ENCODE data around the gene ADAM12.

The ADAM12 gene

DNA sequence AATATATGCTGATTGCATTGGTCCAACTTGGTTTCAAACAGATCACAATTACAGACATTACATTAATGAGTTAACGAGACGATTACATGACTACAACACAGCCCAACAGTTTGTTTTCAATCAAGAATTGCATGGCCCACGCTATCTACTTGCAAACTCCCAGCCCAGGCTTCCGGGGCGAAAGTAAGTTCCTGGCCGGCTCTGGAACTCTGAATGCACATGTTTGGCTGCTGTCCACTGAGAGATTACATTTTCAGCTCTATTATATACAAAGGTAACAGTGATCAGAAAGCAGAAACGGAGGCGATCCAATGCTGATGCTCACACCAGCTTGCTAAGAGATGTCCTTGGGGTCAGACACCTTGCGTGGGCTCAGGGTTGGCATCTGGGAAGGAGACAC is 285.6 kb downstream of the ADAM12 start:
- DNase-seq = no peak

DNA sequence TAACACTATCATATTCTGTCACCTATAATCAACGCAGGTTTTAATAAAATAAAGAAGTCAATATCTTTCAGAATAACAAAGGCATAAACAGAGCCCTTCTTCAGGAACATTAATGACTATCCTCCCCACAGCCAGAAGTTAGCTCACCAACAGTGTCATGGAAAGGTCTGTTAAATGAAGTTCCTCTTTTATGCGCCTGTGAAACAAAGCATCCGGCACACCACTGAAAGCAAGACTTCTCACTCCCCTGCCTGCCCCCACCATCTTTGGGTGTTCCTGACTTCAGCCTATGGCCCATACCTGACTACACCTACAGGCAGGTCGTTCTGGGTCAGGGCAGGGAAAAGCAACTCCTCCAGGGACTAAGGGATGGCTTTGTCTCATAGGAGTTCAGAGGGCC is 286.5 kb downstream of the ADAM12 start:
- DNase-seq = no peak

DNA sequence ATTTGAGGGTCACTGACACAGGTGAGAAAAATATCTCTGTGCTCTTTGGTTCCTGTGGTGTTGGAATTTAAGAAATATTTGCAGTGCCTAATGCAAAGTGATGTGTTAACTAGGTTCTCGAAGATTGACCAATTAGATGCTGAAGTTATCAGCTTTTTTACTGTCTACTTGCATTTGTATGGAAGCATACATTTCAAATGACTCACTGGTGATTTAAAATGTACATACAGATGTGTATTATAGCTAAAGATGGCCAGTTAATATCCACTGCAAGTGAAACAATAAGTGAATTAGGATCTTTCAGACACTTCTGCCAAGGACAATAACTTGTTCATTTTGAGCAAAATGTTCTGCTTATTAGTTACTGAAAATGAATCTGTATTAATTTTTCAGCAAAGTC is 287.0 kb downstream of the ADAM12 start:
- DNase-seq = no peak

DNA sequence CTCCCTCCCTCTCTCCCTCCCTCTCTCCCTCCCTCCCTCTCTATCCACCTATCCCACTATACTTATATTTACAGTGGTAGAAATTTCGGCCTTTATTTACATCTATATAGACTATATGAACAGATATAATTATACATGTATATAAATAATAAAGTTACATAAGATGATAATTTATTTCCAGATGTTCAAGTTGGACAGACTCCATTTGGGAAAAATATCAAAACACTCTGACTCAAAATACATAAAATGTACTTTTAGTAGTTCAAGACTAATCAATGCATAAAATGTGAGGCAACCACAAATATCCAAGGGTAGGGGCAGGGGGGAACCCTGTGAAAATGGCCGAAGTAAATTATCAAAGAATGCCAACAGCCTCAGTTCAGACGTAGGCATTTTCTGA is 288.9 kb downstream of the ADAM12 start:
- DNase-seq = no peak

DNA sequence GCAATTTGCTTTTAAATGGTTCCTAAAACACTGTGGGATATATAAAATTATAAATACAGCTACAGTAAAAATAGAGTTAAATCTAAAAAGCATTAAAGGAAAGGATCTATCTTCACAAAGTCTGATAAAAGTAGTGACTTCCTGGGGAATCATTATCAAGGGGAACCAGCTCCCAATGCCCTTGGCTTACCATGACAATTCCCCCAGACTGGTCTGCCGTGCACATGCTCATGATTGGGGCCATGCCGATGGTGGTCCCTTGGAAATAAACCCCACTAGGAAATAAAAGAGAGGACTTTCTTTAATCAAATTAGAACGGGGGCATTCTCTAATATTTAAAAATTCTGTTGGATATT is 290.1 kb downstream of the ADAM12 start:
- no peak for DNase-seq

DNA sequence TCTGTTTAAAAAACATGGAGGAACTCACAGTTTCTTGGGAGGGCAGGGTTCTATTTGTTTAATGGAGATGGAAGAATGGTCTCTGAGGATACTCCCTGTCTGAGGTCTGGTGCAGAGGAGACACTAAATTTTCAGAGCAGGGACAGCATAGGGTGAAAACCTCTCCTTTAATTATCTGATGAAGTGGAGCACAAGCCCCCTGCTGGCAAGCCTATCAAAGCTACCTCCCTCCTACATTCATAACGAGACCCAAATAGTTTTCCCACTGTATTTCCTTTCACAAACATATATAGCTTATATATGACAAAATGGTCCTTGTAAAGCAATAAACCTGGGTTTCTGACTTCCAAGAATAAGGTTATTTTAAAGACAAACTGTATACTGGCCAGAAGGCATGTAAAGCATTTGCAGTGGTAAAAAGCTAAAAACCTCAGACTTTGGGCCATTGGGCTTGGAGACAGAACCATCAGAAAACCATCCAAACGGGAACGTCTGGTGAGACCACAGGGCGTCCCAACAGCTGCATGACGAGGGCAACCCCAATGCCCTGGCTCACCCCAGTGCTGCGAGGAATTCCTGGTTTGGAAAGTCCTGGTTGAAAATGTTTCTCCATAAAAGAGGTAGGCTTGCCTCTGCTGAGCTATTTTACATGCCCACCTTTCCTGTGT is 290.6 kb downstream of the ADAM12 start:
- no peak for DNase-seq

DNA sequence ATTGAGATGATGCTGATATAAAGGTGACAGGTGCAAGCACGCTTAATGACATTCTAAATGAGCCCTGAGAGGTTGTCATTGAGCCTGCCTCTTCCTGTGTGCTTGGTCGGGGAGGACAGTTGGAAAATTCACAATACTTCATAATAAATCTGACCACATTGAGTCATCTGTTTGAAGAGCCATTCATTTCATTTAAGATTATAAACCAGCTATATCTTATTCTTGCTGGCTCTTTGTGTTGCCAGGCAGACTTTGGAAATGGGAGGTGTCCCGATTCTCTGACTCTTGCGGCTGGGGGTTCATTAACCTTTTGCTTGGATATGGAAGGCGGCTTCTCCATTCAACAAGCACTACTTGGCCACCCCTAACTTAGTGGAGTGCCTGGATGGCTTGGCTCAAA is 293.7 kb downstream of the ADAM12 start:
- no peak for DNase-seq

DNA sequence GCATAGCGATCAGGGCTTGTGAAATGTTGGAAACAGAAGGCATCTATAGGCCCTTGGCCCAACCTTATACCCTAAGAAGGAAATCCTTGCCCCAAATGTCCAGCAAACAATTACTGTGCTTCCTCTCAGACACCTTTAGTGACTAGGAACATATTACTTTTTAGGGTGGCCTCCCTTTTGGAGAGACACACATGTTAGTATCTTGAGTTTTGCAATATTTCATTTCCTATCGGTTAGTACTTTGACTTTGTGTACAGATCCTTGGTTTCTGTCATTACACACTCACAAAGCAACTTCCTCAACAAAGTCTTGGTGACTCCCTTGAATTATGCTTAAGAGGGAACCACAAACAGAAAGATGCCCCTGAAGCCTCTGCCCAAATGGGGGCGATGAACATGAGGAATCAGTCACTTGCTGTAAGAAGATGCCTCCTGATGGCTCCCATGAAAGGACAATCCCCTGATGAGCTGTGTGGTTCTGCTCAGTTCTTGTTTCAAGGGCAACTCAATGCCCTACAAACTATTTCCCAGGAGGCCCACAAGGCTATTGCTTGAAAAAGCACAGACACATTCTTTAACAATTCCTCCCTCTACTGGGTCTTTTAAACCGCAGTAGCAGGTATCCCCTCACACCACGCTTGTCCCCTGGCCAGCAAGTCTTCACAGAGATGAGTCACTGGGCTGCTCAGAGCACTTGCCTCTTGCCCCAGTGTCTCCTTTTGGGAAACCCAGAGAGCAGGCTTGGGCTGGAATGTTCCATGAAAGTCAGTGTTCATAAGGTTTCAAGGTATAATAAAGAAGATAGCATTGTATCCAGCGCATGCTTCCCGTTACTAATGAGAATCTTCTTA is 295.7 kb downstream of the ADAM12 start:
- no peak for DNase-seq

DNA sequence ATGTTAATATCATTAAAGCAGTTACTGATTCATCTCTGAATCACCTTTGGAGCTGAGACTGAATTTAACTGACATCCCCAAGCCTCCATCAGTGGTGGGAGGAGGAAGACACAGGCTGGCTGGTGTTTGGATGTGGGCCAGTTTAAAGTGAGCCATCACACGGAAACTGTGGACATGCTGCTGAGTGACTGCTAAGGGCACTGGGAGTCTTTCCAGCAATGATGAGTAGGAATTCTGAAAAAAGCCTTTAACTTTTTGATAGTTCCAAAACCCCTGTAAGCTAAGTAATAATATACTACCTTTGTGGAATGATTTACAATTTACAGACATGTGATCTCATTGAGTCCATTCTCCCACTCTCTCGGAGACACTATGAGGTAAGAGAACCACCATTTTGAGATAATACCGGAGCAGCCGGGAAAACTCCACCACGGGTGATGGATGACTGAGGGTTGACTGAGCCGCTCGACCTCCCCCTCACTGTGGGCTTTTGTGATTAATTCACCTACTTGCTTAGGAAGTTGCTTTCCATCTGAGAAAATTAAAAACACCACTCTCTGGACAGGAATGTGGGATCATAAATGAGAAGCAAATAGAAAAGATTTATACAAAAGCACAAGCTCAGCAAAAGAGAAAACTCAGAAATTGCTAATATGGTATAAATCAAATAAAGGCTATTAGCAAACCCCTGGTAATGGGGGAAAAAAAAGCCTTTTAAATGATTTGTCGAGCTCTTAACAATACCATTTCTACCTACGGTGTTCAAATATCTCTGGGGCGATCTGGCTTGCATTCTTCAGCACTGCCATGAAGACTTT is 297.2 kb downstream of the ADAM12 start:
- DNase-seq = no peak

DNA sequence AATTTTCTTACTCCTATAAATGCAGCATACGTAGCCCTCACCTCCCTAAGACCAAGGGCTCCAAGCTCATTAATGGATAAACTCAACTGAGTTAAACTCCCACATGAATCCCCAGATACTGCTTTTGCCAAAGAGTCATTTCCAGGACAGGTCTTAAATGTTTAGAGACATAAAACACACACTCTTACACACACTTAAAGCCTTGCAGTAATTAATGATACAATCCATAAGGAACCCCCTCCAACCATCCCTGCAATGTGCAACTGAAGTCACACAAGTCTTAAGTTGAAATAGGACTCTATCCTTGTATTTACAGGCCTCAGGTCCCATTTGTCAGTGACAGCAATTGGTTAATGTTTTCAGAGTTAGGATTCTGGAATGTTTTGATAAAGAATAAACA is 297.8 kb downstream of the ADAM12 start:
- no peak for DNase-seq

DNA sequence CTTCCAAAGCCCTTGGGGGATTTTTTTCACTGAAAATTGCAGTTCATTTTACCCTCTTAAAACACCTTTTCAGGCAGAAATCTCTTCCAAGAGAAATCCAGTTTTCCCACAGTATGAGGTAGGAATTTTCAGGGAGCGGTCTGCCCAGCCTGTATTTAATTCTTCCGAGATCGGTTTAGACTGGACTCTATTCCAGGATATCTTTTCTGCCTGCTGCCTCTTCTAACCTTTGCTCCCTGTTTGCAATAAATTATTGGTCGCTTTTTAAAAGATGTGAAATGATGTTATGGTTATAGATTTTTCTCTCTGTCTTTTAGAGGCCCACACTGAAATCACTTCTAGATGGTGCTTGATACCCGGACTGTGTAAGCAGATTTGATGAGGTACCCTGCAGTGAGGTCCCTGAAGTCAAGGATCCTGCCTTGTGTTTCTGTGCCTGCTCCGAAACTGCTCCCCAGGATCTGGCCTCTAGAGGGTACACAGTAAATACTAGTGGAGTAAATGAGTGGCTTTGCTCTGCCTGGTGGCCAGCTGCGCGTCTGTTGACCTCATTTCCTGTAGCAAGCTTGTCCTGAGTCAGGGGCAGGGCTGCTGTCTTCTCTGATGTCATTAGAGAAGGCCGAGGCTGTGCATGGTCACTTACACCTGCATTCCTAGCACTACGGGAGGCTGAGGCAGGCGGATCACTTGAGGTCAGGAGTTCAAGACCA is 300.3 kb downstream of the ADAM12 start:
- DNase-seq = no peak

DNA sequence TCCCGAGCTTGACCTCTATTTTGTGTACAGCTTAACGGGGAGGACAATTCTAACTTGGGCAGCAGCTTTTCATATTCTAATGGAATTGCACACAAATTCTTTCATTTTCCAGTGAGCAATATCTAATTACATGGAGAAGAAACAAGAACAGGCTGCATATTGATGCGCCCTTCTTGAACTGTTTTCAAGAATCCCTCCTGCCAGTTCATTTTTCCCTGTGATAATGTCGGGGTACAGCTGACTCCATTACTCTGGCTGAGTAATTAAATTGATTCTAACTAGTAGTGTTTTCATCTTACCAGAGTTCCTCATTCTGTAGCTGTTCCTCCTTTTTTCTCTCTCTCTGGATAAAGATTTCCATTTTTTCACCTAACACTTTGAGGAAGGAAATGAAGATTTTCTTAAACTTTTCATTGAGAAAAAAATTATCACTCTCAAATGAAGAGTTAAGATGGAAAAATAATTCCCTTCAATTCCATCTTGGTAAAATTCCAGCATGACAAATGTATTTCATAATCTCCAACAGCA is 301.1 kb downstream of the ADAM12 start:
- DNase-seq = no peak

DNA sequence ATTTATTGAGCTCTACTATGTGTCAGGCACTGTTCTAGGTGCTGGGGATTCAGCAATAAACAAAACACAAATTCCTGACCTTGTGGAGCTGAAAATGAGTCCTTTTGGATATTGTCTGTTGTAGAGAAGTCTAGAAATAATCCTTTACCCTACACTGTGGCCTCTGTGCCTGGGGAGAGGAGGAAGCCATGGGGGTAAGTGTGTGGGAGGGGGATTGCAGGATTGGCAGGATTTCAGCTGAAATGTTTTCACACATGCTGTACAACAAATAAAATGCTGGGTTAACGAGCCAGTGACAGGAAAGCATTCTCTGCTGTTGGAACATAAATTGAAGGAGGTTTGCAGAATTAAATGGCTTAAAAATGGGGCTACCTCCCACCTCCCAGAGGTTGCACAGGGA is 302.5 kb downstream of the ADAM12 start:
- DNase-seq = no peak

DNA sequence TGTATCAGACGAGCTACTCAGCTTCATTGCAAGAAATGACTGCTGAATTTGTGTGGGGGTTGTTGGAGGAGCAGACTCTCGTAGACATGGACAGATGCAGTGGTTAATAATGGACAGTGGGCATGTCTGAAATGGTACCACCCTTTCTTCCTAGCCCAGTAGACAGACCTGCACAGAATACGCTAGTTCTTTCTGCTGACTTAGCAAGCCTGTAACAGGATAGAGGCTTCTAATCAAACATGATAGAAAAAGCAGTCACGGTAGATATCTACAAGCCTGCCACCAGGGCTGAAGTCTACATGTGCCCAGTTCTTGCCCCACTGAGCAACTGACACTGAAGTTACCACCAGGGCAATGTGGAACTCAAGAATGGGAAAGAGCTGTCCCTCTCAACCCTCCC is 303.9 kb downstream of the ADAM12 start:
- DNase-seq = no peak

DNA sequence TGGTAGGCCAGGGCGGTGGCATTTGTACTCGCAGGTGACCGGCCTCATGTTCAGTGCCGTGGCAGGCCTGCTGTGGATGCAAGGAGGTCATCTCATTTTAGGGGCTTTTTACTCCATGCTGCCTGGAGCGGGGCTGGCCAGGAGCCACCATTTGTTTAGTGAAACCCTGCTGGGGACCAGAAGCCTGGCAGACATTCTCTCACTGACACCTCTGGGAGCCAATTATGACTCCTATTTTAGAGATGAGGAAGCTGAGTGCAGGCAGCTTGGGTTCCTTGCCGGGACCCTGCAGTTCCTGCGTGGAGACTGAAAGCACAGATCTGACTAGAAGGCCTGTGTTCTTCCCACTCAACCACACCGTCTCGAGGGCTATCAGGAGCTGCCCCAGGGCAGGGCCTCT is 305.3 kb downstream of the ADAM12 start:
- no peak for DNase-seq

DNA sequence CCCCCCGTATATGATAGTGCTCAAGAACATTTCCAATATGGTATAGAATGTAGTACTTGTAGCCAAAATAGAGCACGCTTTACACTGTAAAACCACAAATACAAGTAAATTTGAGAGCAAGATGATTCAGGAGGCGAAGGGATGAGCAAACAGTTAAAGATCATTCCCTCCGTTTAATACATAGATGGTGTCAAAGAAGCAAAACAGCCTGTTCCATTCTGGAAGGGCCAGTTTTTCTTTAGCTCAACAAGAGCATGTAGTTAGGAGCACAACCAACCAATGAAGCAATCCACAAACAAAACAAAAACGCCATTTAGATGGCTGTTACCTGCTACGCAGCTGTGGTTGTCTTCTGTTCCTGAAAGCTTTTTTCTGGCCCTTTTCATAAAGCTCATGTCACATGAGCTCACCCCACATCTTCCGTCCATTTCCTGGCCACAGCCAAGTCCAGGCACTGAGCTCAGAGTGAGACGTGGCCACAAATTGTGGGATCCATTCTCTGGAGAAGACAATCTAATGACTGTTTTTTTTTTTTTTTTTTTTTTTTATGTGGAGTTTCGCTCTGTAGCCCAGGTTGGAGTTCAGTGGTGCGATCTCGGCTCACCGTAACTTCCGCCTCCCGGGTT is 306.3 kb downstream of the ADAM12 start:
- DNase-seq = no peak

DNA sequence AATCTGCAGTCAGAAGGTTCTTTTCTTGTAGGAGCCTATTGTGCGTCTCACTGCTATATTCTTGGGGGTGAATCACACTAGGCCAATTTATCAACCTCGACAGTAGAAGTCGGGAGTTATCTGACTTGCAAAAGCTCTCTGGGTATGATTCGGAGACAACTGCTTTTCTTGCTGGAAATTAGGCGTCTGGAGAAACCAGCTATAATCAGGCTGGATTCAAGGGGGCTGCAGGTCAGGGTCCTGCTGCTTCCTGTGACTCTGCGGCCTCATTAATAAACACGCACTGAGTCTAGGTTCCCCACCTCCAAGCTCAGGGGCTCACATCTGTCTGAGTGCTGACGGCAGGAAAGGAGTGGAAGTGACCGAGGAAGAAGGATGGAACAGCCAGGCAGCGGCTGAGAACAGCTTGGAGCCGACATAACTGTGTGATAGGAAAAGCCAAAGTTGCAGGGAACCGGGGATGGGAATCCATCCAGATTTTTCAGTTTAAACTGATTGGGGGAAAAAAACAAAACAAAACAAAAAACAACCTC is 307.3 kb downstream of the ADAM12 start:
- no peak for DNase-seq

DNA sequence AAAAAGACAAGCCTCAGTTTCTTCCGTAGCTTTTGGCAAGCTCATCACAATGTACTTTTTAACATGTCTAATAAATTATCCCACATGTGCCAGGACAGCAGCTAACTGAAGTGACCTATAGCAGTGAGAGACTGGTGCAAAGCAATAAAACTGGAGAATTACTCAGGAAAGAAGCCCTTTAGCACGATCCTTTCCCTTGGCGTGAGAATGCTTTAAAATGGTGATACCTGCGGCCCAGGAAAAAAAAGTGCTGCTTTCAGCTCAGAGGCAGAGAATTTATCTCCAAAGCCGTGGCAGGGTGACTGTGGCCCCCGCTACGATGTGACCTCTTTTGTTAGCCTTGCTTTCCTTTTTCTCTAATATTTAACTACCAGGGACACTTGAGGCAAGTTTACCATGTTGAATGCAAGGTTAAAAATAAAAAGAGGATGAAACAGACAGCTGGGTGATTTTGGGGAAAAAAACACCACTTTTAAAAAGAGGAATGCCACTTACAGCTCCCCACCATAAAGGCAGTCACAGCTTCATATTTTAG is 307.9 kb downstream of the ADAM12 start:
- no peak for DNase-seq

DNA sequence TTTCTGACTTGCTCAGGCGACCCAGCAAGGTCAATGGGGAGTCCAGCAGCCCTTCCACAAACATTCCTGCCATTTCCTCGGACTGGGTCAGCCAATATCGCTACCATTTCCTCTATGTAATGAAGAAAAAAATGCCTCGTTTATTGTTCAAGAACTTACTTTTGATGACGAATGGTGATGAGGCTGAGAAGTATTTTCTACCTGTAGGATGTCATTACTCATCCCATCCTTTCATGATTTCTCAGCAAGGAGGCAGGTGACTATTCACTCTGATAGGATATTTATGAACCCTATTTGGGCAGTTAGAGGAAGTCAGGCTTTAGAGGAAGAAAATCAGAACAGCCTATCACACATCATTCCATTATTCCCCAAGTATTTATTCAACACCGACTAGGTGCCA is 313.3 kb downstream of the ADAM12 start:
- no peak for DNase-seq

DNA sequence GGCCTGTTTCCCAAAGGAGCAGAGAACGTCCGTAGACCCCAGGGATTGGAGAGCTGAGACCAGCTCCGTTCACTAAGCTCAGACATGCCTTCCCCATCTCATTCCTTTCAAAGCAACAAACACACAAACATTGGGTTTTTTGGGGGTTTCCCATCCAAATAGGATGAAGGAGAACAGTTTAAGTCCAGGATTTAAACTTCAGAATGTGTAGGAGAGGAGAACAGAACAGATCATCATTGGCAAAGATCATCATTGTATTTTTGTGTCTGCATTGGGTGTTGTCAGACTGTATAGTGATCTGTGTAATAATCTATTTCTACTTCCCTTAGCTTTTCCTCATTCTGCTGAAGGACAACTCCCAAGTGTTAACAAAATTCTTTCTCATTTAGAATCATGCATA is 314.0 kb downstream of the ADAM12 start:
- DNase-seq = no peak

DNA sequence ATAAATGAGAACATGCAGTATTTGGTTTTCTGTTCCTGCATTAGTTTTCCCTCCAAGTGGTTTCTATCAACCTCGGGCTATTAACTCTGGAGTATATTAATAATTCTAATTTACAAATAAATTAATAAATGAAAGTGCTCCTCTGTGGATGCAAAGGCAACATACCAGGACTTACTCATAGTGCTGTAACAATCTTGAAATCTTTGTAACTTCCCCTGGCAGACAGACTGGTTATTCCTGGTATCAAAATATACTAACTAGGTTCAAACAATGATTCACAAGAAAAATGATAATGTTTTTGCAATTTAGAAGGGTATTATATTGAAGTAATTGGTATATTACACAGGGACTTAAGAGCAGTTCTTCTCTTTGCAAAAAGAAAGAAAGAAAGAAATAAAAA is 314.7 kb downstream of the ADAM12 start:
- no peak for DNase-seq

DNA sequence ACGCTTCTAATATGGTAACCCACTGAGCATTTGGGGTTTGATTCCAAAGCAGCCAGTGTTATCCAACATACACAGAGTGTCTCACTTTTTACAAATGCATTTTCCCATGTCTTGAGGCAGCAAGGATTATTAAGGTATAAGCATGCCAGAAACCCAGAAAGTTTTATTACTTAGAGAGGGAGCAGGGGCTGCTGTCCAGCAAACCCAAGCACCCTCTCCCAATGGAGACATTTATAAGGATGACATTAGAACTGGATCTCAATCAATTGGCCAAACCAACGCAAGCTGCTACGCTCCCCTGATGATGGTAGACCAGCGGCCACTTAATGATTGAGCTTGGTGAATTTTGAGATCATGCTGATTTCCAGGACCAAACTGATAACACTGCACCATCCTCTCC is 315.7 kb downstream of the ADAM12 start:
- DNase-seq = no peak

All from stimulated activated CD4-positive, alpha-beta T cell treated with anti-CD3 and anti-CD28 coated beads, Interleukin-4, amount 100 ng/mL, for 1 hour (primary cell).